Measurements from ENCODE around the gene FGF12.

The FGF12 gene

DNA sequence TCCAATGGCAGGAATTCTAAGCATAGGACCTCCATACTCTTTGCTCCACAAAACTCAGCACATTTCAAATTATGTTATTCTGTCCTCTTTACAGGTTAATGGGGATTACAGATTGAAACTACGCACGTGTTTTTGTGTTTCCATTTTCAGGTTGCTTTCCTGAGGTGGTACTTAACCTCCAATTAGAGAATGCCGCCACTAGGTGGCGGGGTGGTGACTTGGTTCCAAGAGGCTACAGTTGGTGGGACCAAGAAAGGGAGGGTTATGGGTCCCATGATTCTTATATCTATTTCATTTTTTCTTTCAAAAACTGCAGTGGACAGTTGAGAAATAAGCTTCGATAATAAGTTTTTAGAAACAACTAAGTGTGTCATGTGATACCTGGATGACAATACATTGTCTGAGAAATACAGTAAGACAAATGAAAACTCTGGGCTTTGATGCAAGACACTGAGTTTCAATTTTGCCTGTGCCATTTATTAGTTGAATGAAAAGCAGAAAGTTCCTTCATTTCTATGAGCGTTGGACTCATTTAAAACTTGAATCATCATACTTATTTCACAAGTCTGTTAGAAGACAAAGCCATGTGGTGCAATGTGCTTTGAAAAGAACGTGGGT, 539.0 kb downstream of the FGF12 start:
- no peak overlapping the region for H3K4me3 ChIP-seq (ENCODE audit: low read depth, low read length)
- peak; percentile 72 for DNase-seq (ENCODE audit: low read depth)
- TF ChIP-seq, protein P1, sequence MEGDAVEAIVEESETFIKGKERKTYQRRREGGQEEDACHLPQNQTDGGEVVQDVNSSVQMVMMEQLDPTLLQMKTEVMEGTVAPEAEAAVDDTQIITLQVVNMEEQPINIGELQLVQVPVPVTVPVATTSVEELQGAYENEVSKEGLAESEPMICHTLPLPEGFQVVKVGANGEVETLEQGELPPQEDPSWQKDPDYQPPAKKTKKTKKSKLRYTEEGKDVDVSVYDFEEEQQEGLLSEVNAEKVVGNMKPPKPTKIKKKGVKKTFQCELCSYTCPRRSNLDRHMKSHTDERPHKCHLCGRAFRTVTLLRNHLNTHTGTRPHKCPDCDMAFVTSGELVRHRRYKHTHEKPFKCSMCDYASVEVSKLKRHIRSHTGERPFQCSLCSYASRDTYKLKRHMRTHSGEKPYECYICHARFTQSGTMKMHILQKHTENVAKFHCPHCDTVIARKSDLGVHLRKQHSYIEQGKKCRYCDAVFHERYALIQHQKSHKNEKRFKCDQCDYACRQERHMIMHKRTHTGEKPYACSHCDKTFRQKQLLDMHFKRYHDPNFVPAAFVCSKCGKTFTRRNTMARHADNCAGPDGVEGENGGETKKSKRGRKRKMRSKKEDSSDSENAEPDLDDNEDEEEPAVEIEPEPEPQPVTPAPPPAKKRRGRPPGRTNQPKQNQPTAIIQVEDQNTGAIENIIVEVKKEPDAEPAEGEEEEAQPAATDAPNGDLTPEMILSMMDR (IDR thresholded peaks at IDR 0.05; ENCODE audit: insufficient read depth, low read depth, low read length, missing control alignments), result peak; percentile 78

DNA sequence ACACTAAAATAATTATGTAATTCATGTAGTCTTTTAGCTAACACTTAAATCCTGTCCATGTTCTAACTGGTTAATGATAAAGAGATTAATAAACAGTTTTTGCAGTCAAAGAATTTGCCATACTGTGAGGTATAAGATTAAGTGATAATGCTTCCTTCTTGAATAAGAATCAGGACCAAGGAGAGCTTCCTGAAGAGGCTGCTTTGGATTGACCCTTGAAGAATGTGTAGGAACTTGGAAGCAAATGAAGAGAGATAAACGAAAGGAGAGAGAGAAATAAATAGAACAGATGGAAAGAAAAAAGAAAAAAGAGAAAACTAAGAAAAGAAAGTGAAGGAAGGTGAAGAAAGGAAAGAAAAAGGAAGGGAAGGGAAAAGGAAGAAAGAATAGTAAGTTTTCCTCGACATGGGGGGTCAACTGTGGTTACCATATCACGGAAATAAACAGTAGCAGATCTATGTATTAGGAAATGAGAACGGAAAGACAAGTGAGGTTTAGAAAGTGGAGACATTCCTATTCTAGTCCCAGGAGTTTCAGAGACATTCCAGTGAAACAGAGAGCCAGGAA, 539.8 kb downstream of the FGF12 start:
- no peak for DNase-seq (ENCODE audit: low read depth)
- TF ChIP-seq, protein P1 (IDR thresholded peaks at IDR 0.05; ENCODE audit: insufficient read depth, low read depth, low read length, missing control alignments), result no peak
- no peak overlapping the region for H3K4me3 ChIP-seq (ENCODE audit: low read depth, low read length)

DNA sequence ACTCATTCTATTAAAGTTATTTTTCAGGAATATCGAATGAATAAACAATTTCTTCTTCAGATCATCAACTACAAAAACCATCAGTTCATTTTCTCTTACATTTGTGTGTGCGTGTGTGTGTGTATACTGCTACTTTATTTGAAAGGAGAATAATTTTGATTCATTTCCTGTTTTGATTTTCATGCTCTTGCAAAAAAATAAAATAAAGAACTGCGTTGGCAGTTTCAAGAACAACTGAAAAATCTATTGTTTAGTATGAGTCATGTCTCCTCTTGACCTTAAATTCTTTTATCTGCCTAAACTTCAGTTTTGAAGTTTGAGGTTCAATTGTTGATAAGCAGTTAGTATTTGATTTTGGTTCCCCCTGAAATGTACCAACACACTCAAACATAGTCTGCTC, 540.8 kb downstream of the FGF12 start:
- no peak overlapping the region for H3K4me3 ChIP-seq (ENCODE audit: low read depth, low read length)
- DNase-seq (ENCODE audit: low read depth), result no peak
- TF ChIP-seq, protein P1 (IDR thresholded peaks at IDR 0.05; ENCODE audit: insufficient read depth, low read depth, low read length, missing control alignments), result no peak

DNA sequence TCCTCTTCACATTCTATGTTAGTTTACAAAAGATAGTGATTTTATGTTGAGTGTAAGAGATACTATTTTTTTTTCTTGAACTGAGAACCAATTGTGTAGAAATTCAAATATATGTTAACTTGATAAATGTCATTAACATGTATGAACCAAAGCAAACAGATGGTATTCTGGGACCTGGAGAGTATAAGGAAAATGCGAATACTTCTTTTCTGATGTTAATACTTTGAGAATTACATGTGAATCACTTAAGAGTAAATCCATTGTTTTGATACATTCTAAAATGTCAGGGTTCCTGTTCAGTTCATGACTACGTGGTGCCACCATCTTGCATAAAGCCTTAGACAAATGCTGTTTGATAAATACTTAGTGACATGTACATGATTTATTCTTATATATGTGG, 541.3 kb downstream of the FGF12 start:
- no peak for DNase-seq (ENCODE audit: low read depth)
- H3K4me3 ChIP-seq (ENCODE audit: low read depth, low read length), result no peak overlapping the region
- TF ChIP-seq, protein P1 (IDR thresholded peaks at IDR 0.05; ENCODE audit: insufficient read depth, low read depth, low read length, missing control alignments), result no peak

DNA sequence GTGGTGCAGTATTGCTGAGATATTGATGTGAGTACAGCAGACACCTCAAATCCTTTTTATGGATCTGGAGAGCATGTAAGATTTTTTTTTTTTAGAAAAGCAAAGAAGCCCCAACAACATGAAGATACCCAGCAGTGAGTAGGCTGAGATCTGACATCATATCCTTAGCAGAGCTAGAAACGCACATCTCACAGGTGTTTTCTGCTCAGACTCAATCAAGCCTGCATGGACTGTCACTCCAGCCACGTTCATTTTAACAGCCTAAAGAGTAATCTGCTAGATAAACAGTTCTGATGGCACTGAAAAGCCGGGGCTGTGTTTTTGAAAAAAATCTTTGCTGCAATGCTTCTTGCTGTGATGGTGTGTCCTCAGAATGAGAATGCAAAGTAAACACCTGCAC, 544.2 kb downstream of the FGF12 start:
- TF ChIP-seq, protein P1 (IDR thresholded peaks at IDR 0.05; ENCODE audit: insufficient read depth, low read depth, low read length, missing control alignments), result no peak
- DNase-seq (ENCODE audit: low read depth), result no peak
- H3K4me3 ChIP-seq (ENCODE audit: low read depth, low read length), result no peak overlapping the region

DNA sequence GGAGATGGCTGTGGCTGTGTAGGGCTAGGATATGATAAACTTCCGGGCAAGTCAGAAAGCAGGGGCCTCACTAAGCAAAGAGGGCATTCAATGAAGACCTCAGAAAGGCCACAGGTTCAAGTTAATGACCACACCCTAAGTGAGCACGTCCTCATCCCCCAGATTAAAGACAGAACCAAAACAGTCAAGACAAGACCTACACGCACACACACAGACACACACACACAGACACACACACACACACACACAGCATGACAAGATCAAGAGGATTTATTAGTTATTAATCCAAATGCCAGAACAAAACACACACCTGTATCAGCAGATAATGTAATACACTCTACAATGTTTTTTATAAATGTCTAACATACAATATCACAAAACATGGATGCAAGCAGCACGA, 546.2 kb downstream of the FGF12 start:
- H3K4me3 ChIP-seq (ENCODE audit: low read depth, low read length), result no peak overlapping the region
- TF ChIP-seq, protein P1 (IDR thresholded peaks at IDR 0.05; ENCODE audit: insufficient read depth, low read depth, low read length, missing control alignments), result no peak
- no peak for DNase-seq (ENCODE audit: low read depth)

DNA sequence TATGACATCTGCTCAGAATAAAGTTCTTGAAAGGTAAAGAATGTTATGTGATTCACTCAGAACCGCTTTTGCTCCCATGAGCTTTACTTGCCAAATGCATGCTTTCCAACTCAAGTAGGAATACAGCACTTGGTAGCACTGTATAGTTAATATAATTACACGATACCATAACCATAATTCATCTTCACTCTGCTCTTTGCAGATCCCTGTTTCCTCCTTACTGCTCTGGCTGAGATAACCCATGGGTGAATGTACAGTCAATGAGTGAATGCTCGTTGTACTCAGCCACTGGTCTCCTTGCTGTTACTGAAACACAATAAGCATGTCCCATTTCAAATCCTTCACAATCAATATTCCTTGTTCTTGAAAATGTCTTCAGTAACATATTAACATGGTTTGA, 550.0 kb downstream of the FGF12 start:
- DNase-seq (ENCODE audit: low read depth), result no peak

More for the DNA sequence above, 550.0 kb downstream of the FGF12 start:
- TF ChIP-seq, protein P1 (IDR thresholded peaks at IDR 0.05; ENCODE audit: insufficient read depth, low read depth, low read length, missing control alignments), result no peak
- H3K4me3 ChIP-seq (ENCODE audit: low read depth, low read length), result no peak overlapping the region

Data from GM12865 (cell line).